CD4-positive, alpha-beta memory T cell (primary cell): ENCODE results near the gene NFILZ. TPM values are rescaled to one million over a fixed set of nuclear protein-coding genes. Genes with fewer than 3 reads are reported as not detected.
"Not testable (repeated sequence)": the region's sequence is repeated elsewhere in the genome, so short reads cannot be mapped to it uniquely, and the experiment has no call there.

ENCODE experiments used
- CTCF ChIA-PET: fragments of 350-600 bp; sonication (Branson Sonifier 250); formaldehyde crosslinking; loops from one replicate; lab custom pipeline; 2021; ENCODE audit warnings: inconsistent platforms; ENCODE audit not compliant: partially characterized antibody; lab: Charles Lee
- POLR2A ChIA-PET: fragments of 350-600 bp; sonication (Branson Sonifier 250); formaldehyde crosslinking; loops from one replicate; lab custom pipeline; 2021; ENCODE audit not compliant: partially characterized antibody; lab: Charles Lee
- DNase-seq, 5 donors: peaks; one replicate each; pipeline versions ENCODE4 v3.0.0 to v3.0.0-alpha.2; 2020 to 2022; ENCODE audit warnings: mixed read lengths in 1 of 5
- H3K27ac ChIP-seq: one replicate; pipeline ENCODE4 v1.7.0; 2013; ENCODE audit warnings: low read depth, low read length
- H3K27me3 ChIP-seq: 2 replicates; pipeline ENCODE4 v1.7.0; 2013; ENCODE audit warnings: mild to moderate bottlenecking, low read length, moderate library complexity; ENCODE audit not compliant: insufficient read depth
- H3K36me3 ChIP-seq: 2 replicates; pipeline ENCODE4 v1.7.0; 2013; ENCODE audit warnings: mild to moderate bottlenecking, low read length, moderate library complexity; ENCODE audit not compliant: insufficient read depth
- H3K4me1 ChIP-seq: 2 replicates; pipeline ENCODE4 v1.7.0; 2013; ENCODE audit warnings: mild to moderate bottlenecking, low read length, moderate library complexity; ENCODE audit not compliant: insufficient read depth
- H3K4me3 ChIP-seq, 2 donors: one replicate each; pipeline ENCODE4 v1.7.0; 2013; ENCODE audit warnings: low read length in 2 of 2, mild to moderate bottlenecking in 1 of 2
- H3K9me3 ChIP-seq, 2 donors: one replicate each; pipeline ENCODE4 v1.7.0; 2013; ENCODE audit warnings: low read length in 2 of 2, control low read depth in 1 of 2; ENCODE audit not compliant: control insufficient read depth in 1 of 2
- H3K27ac Mint-ChIP-seq, 7 donors: one replicate each; pipeline ENCODE4 v1.8.0; 2020 to 2021; ENCODE audit warnings: mixed read lengths in 7 of 7, mild to moderate bottlenecking in 6 of 7, inconsistent platforms in 3 of 7, moderate library complexity in 3 of 7
- H3K27me3 Mint-ChIP-seq, 2 donors: one replicate each; pipeline ENCODE4 v1.8.0; 2020 to 2021; ENCODE audit warnings: mixed read lengths in 2 of 2
- H3K36me3 Mint-ChIP-seq, 2 donors: one replicate each; pipeline ENCODE4 v1.8.0; 2020 to 2021; ENCODE audit warnings: mixed read lengths in 2 of 2, inconsistent platforms in 1 of 2, mild to moderate bottlenecking in 1 of 2
- H3K4me1 Mint-ChIP-seq, 4 donors: one replicate each; pipeline ENCODE4 v1.8.0; 2020 to 2021; ENCODE audit warnings: mixed read lengths in 4 of 4, mild to moderate bottlenecking in 1 of 4
- H3K4me3 Mint-ChIP-seq, 8 donors: one replicate each; pipeline ENCODE4 v1.8.0; 2020 to 2021; ENCODE audit warnings: mixed read lengths in 8 of 8, mild to moderate bottlenecking in 7 of 8, moderate library complexity in 6 of 8, inconsistent platforms in 3 of 8
- H3K9me3 Mint-ChIP-seq, 8 donors: one replicate each; pipeline ENCODE4 v1.8.0; 2020 to 2021; ENCODE audit warnings: mixed read lengths in 8 of 8, mild to moderate bottlenecking in 5 of 8, inconsistent platforms in 3 of 8, moderate library complexity in 1 of 8
- intact Hi-C: fragments of 100-400 bp; cut with micrococcal nuclease; formaldehyde crosslinking; loops from one replicate; pipeline ENCODE4 v1.15.1; 2023
- polyA plus RNA-seq, 2 donors: library from polyadenylated mRNA; unstranded; fragments of 300-500 nt; fragmentation: Illumina TruSeq; gene quantifications; one replicate each; pipeline ENCODE4 v1.2.3, GENCODE V29; 2021
- total RNA-seq, 2 experiments: library from RNA; stranded (reverse); gene quantifications; one replicate each; pipeline ENCODE4 v1.2.3, GENCODE V29; 2021

The NFILZ gene
- total and polyA plus RNA-seq, 4 experiments from 2014 or later = not detected

DNA sequence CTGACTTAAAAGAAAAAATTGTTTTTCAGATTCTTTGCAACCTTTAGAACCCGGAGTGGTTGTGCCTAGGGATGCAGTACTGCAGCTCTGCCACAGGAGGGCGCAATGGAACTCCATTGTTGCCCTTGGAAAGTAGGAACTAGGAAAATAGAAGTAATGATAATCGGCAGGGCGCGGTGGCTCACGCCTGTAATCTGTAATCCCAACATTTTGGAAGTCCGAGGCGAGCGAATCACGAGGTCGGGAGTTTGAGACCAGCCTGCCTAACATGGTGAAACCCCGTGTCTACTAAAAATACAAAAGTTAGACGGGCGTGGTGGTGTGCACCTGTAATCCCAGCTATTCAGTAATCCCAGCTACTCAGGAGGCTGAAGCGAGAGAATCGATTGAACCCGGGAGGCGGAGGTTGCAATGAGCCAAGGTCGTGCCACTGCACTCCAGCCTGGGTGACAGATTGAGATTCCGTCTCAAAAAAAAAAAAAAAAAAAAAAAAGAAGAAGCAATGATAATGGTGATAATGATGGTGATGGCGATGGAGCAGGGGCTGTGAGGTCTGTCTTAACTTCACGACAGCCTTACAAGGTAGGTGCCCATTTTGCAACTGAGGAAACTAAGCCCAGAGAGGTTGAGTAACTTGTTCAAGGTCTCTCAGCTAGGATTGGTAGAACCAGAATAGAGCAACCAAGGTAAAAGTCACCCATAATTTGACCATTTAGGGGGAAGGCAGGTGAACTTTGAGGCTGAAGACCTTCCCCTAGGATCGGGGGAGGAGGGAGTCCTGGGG, 14.4 kb upstream of the NFILZ start:
- peaks cover 3 to 8% of the 10 kb centered on the region in 2 donors for H3K27me3 Mint-ChIP-seq
- H3K9me3 ChIP-seq = no peaks in the 10 kb centered on the region
- H3K4me1 Mint-ChIP-seq = peaks cover 9 to 27% (median 17%) of the 10 kb centered on the region in 4 donors
- H3K36me3 ChIP-seq = no peaks in the 10 kb centered on the region
- H3K4me3 ChIP-seq = no peak overlapping the region
- peaks cover 0 to 2% of the 10 kb centered on the region in 2 donors for H3K36me3 Mint-ChIP-seq
- peak; percentile 51 to 63 (median 56) for DNase-seq
- H3K27ac Mint-ChIP-seq = peak overlapping the region in 6 of 7 donors; percentile 11 to 57 (median 46)
- H3K27me3 ChIP-seq = no peaks in the 10 kb centered on the region
- H3K9me3 Mint-ChIP-seq = peaks cover 0 to 1% (median 0%) of the 10 kb centered on the region in 8 donors
- H3K4me1 ChIP-seq = peaks cover 20% of the 10 kb centered on the region
- ChIA-PET POLR2A (interaction anchor here (0.6 to 1.4 kb wide), 2 partner anchors 22 to 29 kb away, joined by 3 read pairs; no protein-coding TSS in a partner anchor), CTCF (interaction anchor here (0.7 to 3.4 kb wide), 14 partner anchors 11 to 1982 kb away, joined by 3 to 14 read pairs (median 4); partner anchors contain the start of gene MARCHF2)
- no peak overlapping the region for H3K27ac ChIP-seq
- intact Hi-C loops = loop anchor here (1.0 kb wide), 1 partner anchor 36 kb away; no protein-coding TSS in a partner anchor
- H3K4me3 Mint-ChIP-seq = peak overlapping the region in 4 of 8 donors; percentile 22 to 64 (median 44)

DNA sequence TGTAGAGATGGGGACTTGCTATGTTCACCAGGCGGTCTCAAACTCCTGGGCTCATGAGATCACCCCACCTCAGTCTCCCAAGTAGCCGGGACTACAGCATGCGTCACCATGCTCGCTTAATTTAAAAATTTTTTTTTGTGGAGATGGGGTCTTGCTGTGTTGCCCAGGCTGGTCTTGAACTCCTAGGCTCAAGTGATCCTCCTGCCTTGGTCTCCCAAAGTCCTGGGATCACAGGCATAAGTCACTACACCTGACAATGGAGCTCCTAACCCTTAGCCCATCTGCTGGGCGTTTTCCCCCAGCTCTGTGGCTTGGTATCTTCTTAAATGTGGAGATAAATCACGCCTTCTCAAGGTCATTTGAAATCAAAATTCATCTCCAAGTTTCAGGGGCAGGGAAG, 13.6 kb upstream of the NFILZ start:
- peaks cover 0 to 2% of the 10 kb centered on the region in 2 donors for H3K36me3 Mint-ChIP-seq
- H3K27ac Mint-ChIP-seq = no peak overlapping the region
- POLR2A ChIA-PET = interaction anchor here (0.6 kb wide), 1 partner anchor 30 kb away, joined by 3 read pairs; no protein-coding TSS in a partner anchor

DNA sequence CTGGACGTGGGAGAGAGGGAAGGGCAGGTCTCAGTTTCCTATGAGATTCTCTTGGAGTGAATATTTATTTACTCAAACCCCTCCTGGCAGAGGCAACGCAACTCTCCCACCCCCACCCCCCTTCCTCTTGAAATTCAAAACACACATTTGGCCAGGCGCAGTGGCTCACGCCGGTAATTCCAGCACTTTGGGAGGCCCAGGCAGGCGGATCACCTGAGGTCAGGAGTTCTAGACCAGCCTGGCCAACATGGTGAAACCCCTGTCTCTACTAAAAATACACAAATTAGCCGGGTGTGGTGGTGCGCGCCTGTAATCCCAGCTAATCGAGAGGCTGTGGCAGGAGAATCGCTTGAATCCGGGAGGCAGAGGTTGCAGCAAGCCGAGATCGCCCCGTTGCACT, 13.1 kb upstream of the NFILZ start:
- H3K27ac Mint-ChIP-seq, H3K9me3 ChIP-seq, H3K4me3 Mint-ChIP-seq, intact Hi-C loops, H3K27me3 ChIP-seq, H3K27me3 Mint-ChIP-seq, H3K4me3 ChIP-seq, H3K36me3 ChIP-seq, H3K36me3 Mint-ChIP-seq, H3K4me1 ChIP-seq, H3K9me3 Mint-ChIP-seq, H3K27ac ChIP-seq, POLR2A ChIA-PET, DNase-seq: not testable (repeated sequence)
- CTCF ChIA-PET = interaction anchor here (1.4 to 2.5 kb wide), 3 partner anchors 22 to 77 kb away, joined by 3 to 9 read pairs (median 3); no protein-coding TSS in a partner anchor
- peaks cover 7 to 22% (median 9%) of the 10 kb centered on the region in 4 donors for H3K4me1 Mint-ChIP-seq

More for the DNA sequence above, 13.6 kb upstream of the NFILZ start:
- Histone ChIP-seq H3K4me3 (no peak overlapping the region), H3K4me1 (peaks cover 14% of the 10 kb centered on the region), H3K27me3 (no peaks in the 10 kb centered on the region), H3K36me3 (no peaks in the 10 kb centered on the region), H3K9me3 (no peaks in the 10 kb centered on the region), H3K27ac (no peak overlapping the region)
- DNase-seq = no peak
- H3K4me3 Mint-ChIP-seq = no peak overlapping the region
- CTCF ChIA-PET = interaction anchor here (0.7 to 3.4 kb wide), 5 partner anchors 22 to 77 kb away, joined by 3 to 14 read pairs (median 4); no protein-coding TSS in a partner anchor
- intact Hi-C loops = no loop called here
- H3K9me3 Mint-ChIP-seq = peaks cover 0 to 1% (median 0%) of the 10 kb centered on the region in 8 donors
- H3K4me1 Mint-ChIP-seq = peaks cover 9 to 27% (median 13%) of the 10 kb centered on the region in 4 donors
- H3K27me3 Mint-ChIP-seq = peaks cover 3 to 9% of the 10 kb centered on the region in 2 donors

DNA sequence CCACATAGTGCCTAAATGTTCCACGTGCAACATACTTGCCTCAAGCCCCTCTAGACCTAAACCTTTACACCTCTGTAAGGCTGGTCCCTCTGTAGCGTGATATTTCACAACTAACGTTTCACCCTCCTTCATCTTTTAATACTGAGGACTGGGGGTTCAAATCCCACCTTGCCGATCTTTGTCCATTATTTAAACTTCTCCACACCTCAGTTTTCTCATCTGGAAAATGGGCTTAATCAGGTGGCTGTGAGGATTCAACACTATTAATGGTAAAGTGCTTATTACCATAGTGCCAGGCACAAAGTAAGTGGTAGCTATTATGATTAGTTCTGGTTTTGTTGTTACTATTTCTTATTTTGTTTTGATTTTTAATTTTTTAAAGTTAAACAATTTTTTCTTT, 12.4 kb upstream of the NFILZ start:
- H3K27ac Mint-ChIP-seq = no peak overlapping the region
- Histone ChIP-seq H3K36me3 (no peaks in the 10 kb centered on the region), H3K9me3 (no peaks in the 10 kb centered on the region), H3K4me1 (peaks cover 10% of the 10 kb centered on the region), H3K4me3 (no peak overlapping the region), H3K27me3 (no peaks in the 10 kb centered on the region), H3K27ac (no peak overlapping the region)
- H3K27me3 Mint-ChIP-seq = peaks cover 3 to 9% of the 10 kb centered on the region in 2 donors
- H3K36me3 Mint-ChIP-seq = no peaks in the 10 kb centered on the region
- H3K9me3 Mint-ChIP-seq = peaks cover 0 to 1% (median 0%) of the 10 kb centered on the region in 8 donors
- H3K4me1 Mint-ChIP-seq = peaks cover 7 to 16% (median 8%) of the 10 kb centered on the region in 4 donors
- no peak for DNase-seq
- CTCF ChIA-PET = interaction anchor here (1.6 kb wide), 1 partner anchor 40 kb away, joined by 3 read pairs; no protein-coding TSS in a partner anchor
- no peak overlapping the region for H3K4me3 Mint-ChIP-seq
- intact Hi-C loops = no loop called here
- POLR2A ChIA-PET = no interaction called here

DNA sequence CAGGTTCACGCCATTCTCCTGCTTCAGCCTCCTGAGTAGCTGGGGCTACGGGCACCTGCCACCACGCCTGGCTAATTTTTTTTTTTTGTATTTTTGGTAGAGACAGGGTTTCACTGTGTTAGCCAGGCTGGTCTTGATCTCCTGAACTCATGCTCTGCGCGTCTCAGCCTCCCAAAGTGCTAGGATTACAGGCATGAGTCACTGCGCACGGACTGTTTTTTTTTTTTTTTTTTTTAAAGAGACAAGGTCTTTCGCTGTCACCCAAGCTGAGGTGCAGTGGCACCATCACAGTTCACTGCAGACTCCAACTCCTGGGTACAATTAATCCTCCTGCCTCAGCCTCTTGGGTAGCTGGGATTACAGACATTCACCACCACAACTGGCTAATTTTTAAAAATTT, 11.7 kb upstream of the NFILZ start:
- H3K4me1 Mint-ChIP-seq = peaks cover 7 to 11% (median 8%) of the 10 kb centered on the region in 4 donors
- CTCF ChIA-PET = interaction anchor here (1.0 kb wide), 1 partner anchor 23 kb away, joined by 4 read pairs; no protein-coding TSS in a partner anchor

DNA sequence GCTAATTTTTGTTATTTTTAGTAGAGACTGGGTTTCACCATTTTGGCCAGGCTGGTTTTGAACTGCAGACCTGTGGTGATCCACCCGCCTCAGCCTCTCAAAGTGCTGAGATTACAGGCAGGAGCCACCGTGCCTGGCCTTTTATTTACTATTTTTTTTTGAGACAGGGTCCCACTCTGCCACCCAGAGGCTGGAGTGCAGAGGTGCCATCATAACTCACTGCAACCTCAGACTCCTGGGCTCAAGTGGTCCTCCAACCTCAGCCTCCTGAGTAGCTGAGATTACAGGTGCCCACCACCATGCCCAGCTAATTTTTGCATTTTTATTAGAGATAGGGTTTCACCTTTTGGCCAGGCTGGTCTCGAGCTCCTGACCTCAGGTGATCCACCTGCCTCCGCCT, 7.5 kb upstream of the NFILZ start:
- H3K9me3 Mint-ChIP-seq, H3K27ac Mint-ChIP-seq, H3K36me3 Mint-ChIP-seq, H3K36me3 ChIP-seq, H3K27ac ChIP-seq, H3K4me1 Mint-ChIP-seq, H3K4me3 ChIP-seq, H3K4me1 ChIP-seq, DNase-seq, H3K4me3 Mint-ChIP-seq, H3K27me3 Mint-ChIP-seq, H3K27me3 ChIP-seq, intact Hi-C loops, H3K9me3 ChIP-seq, POLR2A ChIA-PET: not testable (repeated sequence)
- CTCF ChIA-PET = interaction anchor here (1.6 kb wide), 1 partner anchor 37 kb away, joined by 3 read pairs; no protein-coding TSS in a partner anchor

More for the DNA sequence above, 11.7 kb upstream of the NFILZ start:
- H3K27ac Mint-ChIP-seq = no peak overlapping the region
- Histone ChIP-seq H3K4me1 (peaks cover 10% of the 10 kb centered on the region), H3K36me3 (no peaks in the 10 kb centered on the region), H3K27me3 (no peaks in the 10 kb centered on the region), H3K9me3 (no peaks in the 10 kb centered on the region), H3K4me3 (no peak overlapping the region), H3K27ac (no peak overlapping the region)
- peaks cover 0 to 1% (median 0%) of the 10 kb centered on the region in 8 donors for H3K9me3 Mint-ChIP-seq
- DNase-seq = no peak
- POLR2A ChIA-PET = no interaction called here
- H3K4me3 Mint-ChIP-seq = no peak overlapping the region
- intact Hi-C loops = no loop called here
- H3K27me3 Mint-ChIP-seq = peaks cover 3 to 9% of the 10 kb centered on the region in 2 donors
- H3K36me3 Mint-ChIP-seq = no peaks in the 10 kb centered on the region

DNA sequence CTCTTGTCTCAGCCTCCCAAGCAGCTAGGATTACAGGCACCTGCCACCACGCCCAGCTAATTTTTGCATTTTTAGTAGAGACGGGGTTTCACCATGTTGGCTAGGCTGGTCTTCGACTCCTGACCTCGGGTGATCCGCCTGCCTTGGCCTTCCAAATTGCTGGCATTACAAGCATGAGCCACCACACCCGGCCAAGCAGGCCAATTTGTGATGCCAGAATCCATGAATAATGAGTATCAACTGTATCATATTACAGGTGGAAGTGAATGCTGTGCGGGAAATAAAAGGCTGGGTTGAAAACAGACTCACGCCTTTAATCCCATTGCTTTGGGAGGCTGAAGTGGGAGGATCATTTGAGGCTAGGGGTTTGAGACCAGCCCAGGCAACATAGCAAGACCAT, 3.6 kb upstream of the NFILZ start:
- DNase-seq = no peak
- Histone ChIP-seq H3K4me1 (no peaks in the 10 kb centered on the region), H3K36me3 (no peaks in the 10 kb centered on the region), H3K9me3 (no peaks in the 10 kb centered on the region), H3K27ac (no peak overlapping the region), H3K27me3 (no peaks in the 10 kb centered on the region), H3K4me3 (no peak overlapping the region)
- Mint-ChIP-seq H3K9me3 (no peaks in the 10 kb centered on the region), H3K4me1 (peaks cover 0 to 3% (median 0%) of the 10 kb centered on the region in 4 donors), H3K27ac (no peak overlapping the region), H3K4me3 (no peak overlapping the region), H3K27me3 (no peaks in the 10 kb centered on the region), H3K36me3 (no peaks in the 10 kb centered on the region)
- intact Hi-C loops = no loop called here
- POLR2A ChIA-PET = no interaction called here
- CTCF ChIA-PET = no interaction called here
